Measurements from ENCODE around the gene CNTFR.

Gene CNTFR

DNA sequence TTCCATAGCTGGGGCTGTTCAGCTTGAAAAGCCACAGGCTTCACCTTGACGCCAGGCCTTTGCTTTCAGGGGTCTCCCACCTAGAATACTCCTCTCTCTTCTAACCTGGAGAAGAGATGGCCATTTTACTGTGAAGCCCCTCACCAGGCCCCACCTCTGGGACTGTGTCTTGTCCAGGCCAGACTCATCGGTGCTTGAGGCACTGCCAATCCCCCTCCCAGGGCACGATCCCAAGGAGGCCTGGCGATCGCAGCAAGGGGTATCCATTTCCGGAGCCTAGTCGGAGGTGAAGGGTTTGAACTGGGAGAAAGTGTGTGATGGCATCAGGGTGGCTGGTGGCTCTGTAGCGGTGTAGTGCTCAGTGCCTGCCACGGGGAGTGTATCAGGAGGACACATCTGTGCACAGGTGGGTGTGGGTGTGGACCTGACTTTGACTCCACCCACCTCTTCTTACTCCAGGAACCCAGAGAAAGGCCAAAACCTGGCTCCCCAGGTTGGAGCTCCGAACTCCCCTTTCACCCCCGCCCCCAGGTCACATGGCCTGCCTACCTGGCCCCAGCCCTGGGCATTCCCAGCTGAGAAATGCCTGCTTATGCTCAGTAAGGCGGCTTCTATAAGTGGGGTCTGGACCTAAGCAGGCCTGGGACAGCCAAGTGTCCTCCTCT, 39.4 kb downstream of the CNTFR start:
- Histone ChIP-seq H3K27me3 (ENCODE audit: control insufficient read depth, low read length) (no peaks in the 10 kb centered on the region), H3K4me3 (ENCODE audit: low read length) (no peak overlapping the region), H3K4me2 (ENCODE audit: low read length) (no peak overlapping the region), H3K4me1 (ENCODE audit: control insufficient read depth, low read length) (no peaks in the 10 kb centered on the region), H3K36me3 (ENCODE audit: control insufficient read depth, low read length) (no peaks in the 10 kb centered on the region), H3K79me2 (ENCODE audit: control insufficient read depth, low read length) (no peaks in the 10 kb centered on the region), H4K20me1 (ENCODE audit: control insufficient read depth, insufficient read depth, low read depth, low read length) (no peaks in the 10 kb centered on the region), H3K9me2 (replicated peaks; ENCODE audit: control insufficient read depth, low read length) (no peaks in the 10 kb centered on the region), H3F3A (ENCODE audit: control insufficient read depth, insufficient read depth) (no peaks in the 10 kb centered on the region), H3K9me3 (ENCODE audit: control insufficient read depth, insufficient read depth, low read length) (no peaks in the 10 kb centered on the region), H3K27ac (ENCODE audit: low read depth, low read length) (no peak overlapping the region)
- no peak for TF ChIP-seq EZH2phosphoT487 (IDR thresholded peaks at IDR 0.05; ENCODE audit: borderline replicate concordance, low read length)
- TF ChIP-seq, protein P1, sequence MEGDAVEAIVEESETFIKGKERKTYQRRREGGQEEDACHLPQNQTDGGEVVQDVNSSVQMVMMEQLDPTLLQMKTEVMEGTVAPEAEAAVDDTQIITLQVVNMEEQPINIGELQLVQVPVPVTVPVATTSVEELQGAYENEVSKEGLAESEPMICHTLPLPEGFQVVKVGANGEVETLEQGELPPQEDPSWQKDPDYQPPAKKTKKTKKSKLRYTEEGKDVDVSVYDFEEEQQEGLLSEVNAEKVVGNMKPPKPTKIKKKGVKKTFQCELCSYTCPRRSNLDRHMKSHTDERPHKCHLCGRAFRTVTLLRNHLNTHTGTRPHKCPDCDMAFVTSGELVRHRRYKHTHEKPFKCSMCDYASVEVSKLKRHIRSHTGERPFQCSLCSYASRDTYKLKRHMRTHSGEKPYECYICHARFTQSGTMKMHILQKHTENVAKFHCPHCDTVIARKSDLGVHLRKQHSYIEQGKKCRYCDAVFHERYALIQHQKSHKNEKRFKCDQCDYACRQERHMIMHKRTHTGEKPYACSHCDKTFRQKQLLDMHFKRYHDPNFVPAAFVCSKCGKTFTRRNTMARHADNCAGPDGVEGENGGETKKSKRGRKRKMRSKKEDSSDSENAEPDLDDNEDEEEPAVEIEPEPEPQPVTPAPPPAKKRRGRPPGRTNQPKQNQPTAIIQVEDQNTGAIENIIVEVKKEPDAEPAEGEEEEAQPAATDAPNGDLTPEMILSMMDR (IDR thresholded peaks at IDR 0.05; ENCODE audit: low read depth, low read length, poor library complexity, severe bottlenecking), result no peak

DNA sequence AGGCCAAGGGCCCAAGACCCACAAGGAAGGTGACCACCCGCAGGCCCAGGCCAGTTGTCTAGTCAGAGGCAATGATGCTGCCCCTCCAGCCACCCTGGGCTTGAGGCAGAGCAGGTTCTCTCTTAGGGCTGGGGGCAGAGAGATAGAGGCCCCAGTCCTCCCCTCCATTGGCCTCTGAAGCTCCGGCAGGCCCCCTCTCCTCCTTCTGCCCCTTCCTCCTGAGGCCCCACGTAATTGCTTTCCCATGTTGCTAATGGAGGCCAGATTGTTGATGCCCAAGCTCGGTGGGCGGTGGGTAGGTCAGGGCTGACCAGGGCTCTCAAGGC, 40.2 kb downstream of the CNTFR start:
- Histone ChIP-seq H3K27ac (ENCODE audit: low read depth, low read length) (no peak overlapping the region), H3K4me1 (ENCODE audit: control insufficient read depth, low read length) (no peaks in the 10 kb centered on the region), H4K20me1 (ENCODE audit: control insufficient read depth, insufficient read depth, low read depth, low read length) (no peaks in the 10 kb centered on the region), H3K9me3 (ENCODE audit: control insufficient read depth, insufficient read depth, low read length) (no peaks in the 10 kb centered on the region), H3K27me3 (ENCODE audit: control insufficient read depth, low read length) (0 out of 2 replicates have a peak, but pooled peaks cover 4% of the 10 kb centered on the region), H3F3A (ENCODE audit: control insufficient read depth, insufficient read depth) (no peaks in the 10 kb centered on the region), H3K79me2 (ENCODE audit: control insufficient read depth, low read length) (no peaks in the 10 kb centered on the region), H3K9me2 (replicated peaks; ENCODE audit: control insufficient read depth, low read length) (no peaks in the 10 kb centered on the region), H3K4me2 (ENCODE audit: low read length) (no peak overlapping the region), H3K36me3 (ENCODE audit: control insufficient read depth, low read length) (no peaks in the 10 kb centered on the region), H3K4me3 (ENCODE audit: low read length) (no peak overlapping the region)
- TF ChIP-seq EZH2phosphoT487 (IDR thresholded peaks at IDR 0.05; ENCODE audit: borderline replicate concordance, low read length), result no peak
- TF ChIP-seq, protein P1 (IDR thresholded peaks at IDR 0.05; ENCODE audit: low read depth, low read length, poor library complexity, severe bottlenecking), result no peak

- Histone ChIP-seq H3K9me2 (replicated peaks; ENCODE audit: control insufficient read depth, low read length) (no peaks in the 10 kb centered on the region), H3K9me3 (ENCODE audit: control insufficient read depth, insufficient read depth, low read length) (no peaks in the 10 kb centered on the region), H3K4me2 (ENCODE audit: low read length) (no peak overlapping the region), H3K79me2 (ENCODE audit: control insufficient read depth, low read length) (no peaks in the 10 kb centered on the region), H3K36me3 (ENCODE audit: control insufficient read depth, low read length) (no peaks in the 10 kb centered on the region), H3K27ac (ENCODE audit: low read depth, low read length) (no peak overlapping the region), H3F3A (ENCODE audit: control insufficient read depth, insufficient read depth) (no peaks in the 10 kb centered on the region), H4K20me1 (ENCODE audit: control insufficient read depth, insufficient read depth, low read depth, low read length) (no peaks in the 10 kb centered on the region), H3K4me3 (ENCODE audit: low read length) (no peak overlapping the region), H3K27me3 (ENCODE audit: control insufficient read depth, low read length) (0 out of 2 replicates have a peak, but pooled peaks cover 4% of the 10 kb centered on the region), H3K4me1 (ENCODE audit: control insufficient read depth, low read length) (no peaks in the 10 kb centered on the region)
- TF ChIP-seq, protein P1 (IDR thresholded peaks at IDR 0.05; ENCODE audit: low read depth, low read length, poor library complexity, severe bottlenecking), result peak; percentile 64
- TF ChIP-seq EZH2phosphoT487 (IDR thresholded peaks at IDR 0.05; ENCODE audit: borderline replicate concordance, low read length), result no peak
These were observed 41.4 kb downstream of the CNTFR start for GRCh38 chr9:34547960-34548611.
